Left colon (tissue), 2 donors: ENCODE data around the gene SPATA31E1. TPM values are rescaled to one million over a fixed set of nuclear protein-coding genes. Genes with fewer than 3 reads are reported as not detected.

ENCODE experiments used
- ATAC-seq: fragments of 200-7000 bp; cut with Tn5 transposase; one replicate; pipeline ENCODE4 v1.9.1; 2020; ENCODE audit warnings: mild to moderate bottlenecking, moderate library complexity
- DNase-seq, 2 donors: peaks; one replicate each; pipeline ENCODE4 v3.0.0-alpha.2; 2020
- intact Hi-C, 2 donors: fragments of 100-400 bp; cut with DNase I in 1 of 2; cut with micrococcal nuclease in 1 of 2; formaldehyde crosslinking; loops; one replicate each; pipeline versions ENCODE4 v1.11.2 to v1.14.0; 2022; cut with DNase I, micrococcal nuclease
- total RNA-seq, 2 donors: library from RNA; stranded (reverse); fragmentation: NEBNext Ultra II Directional; extraction: Animal tissue kit (Norgen Biotek cat#: 25700); gene quantifications; one replicate each; pipeline ENCODE4 v1.2.1, GENCODE V29; 2021
- donor health status: DM: no; HTN: no; CAD: no.
- donor health status: DM: yes; HTN: yes; CAD: no.

The SPATA31E1 gene
- total RNA-seq, 2 donors from 2014 or later: not detected

GRCh38 chr9:87861332-87861731 is 21.3 kb upstream of the SPATA31E1 start:
- intact Hi-C loops: no loop called here
- no peak for DNase-seq
- ATAC-seq: no peak

GRCh38 chr9:87862536-87863268 is 20.0 kb upstream of the SPATA31E1 start:
- intact Hi-C loops: no loop called here
- DNase-seq (no peak), ATAC-seq (no peak)

DNA sequence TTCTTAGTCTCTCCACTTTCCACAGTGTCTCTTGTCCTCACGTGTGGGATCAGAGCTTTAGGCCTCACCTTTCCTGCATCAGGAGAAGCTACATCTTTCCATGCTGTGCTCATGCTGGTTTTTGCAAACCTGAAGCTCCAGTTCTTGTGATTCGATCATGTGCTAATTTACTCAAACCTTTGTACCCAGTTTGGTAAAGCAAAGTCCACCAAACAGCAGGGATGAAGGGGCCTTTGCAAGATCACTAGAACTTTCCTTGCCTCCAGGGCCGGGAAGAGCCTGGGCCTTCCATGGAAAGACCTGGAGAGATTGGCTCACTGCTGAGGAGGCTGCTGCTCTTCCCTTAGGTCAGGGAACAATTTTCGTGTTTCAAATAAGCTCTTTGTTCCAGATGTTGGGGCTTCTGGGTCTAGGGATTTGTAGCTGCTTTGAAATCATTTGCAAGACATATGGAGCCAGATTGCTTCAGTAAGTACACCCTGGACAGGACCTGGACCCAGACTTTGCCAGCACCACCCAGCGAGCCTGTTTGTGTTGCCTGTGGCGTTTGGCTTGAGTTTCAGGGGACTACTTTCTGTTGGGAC is 18.7 kb upstream of the SPATA31E1 start:
- ATAC-seq (peak; percentile 17), DNase-seq (no peak)
- intact Hi-C loops: no loop called here

GRCh38 chr9:87864915-87865314 is 17.8 kb upstream of the SPATA31E1 start:
- intact Hi-C loops: no loop called here
- DNase-seq (no peak), ATAC-seq (no peak)

GRCh38 chr9:87865626-87866025 is 17.1 kb upstream of the SPATA31E1 start:
- DNase-seq (no peak), ATAC-seq (peak; percentile 92)
- intact Hi-C loops: no loop called here

- ATAC-seq: no peak
- DNase-seq: no peak
- intact Hi-C loops: no loop called here
These were observed 15.3 kb upstream of the SPATA31E1 start for GRCh38 chr9:87867391-87867790.

DNA sequence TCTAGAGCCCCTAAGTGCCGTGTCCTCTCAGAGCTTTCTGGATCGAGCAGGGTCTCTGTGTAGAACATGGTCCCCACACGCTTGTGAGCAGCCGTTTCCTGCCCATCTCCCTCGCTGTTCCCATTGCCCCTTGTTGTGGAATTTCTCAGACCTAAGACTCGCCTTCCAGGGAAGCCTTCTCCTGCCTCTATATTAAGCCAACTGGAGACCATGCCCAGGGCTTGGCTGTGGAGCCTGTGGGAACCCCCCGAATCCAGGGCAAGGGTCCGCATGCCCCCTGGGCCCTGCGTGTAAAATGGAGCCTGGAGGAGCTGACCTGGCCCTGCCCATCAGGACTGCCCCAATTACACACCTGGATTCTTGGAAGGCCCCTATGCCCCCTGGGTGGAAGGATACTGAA is 14.5 kb upstream of the SPATA31E1 start:
- intact Hi-C loops: no loop called here
- ATAC-seq: no peak
- no peak for DNase-seq

DNA sequence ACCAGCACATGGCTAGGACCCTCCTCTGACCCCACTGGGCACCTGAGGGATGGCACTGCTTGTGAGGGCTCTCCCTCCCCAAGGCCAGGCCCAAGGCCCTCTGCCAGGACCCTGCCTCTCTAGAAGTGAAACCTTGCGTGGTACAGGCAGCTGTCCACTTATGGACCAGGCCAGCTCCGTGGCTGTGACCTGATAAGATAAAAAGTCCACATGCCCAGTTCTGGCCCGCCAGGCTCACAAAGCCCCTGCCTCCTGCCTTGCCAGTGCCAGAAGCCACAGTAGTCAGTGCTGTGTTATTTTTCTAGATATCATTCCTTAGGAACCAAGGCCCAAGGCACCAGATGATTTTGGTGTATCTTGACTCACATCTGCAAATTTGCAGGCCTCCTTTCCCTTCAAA is 14.0 kb upstream of the SPATA31E1 start:
- ATAC-seq (no peak), DNase-seq (no peak)
- intact Hi-C loops: no loop called here

GRCh38 chr9:87869082-87869481 is 13.6 kb upstream of the SPATA31E1 start:
- intact Hi-C loops: no loop called here
- DNase-seq (no peak), ATAC-seq (no peak)

GRCh38 chr9:87871425-87872078 is 11.1 kb upstream of the SPATA31E1 start:
- DNase-seq (no peak), ATAC-seq (no peak)
- intact Hi-C loops: no loop called here

DNA sequence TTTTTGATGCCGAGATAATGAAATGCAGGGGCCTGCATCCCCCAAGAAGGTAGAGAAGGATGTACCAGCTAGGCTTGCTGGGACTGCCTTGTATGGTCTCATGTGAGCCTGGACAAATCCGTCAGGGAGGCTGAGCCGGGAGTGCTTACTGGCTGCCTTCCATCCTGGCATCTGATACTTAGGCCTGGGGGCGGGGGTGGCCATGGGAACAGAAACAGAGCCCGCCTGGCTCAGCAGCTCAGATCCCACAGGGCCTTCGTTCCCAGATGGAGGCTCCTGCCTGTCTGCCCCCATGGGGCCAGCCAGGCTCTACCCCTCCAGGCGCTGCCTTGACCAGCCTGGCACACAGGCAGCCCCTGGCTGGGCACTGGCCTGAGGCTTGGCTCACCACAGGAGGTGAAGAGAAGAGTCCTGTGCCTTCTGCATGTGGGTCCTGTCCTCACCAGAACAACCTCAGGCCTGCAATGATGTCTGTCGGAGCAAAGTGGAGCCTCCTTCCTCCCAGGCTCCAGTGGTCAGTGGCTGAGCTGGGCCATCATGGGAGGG is 10.5 kb upstream of the SPATA31E1 start:
- DNase-seq (peak in 1 of 2 donors; percentile 70), ATAC-seq (no peak)
- intact Hi-C loops: no loop called here

DNA sequence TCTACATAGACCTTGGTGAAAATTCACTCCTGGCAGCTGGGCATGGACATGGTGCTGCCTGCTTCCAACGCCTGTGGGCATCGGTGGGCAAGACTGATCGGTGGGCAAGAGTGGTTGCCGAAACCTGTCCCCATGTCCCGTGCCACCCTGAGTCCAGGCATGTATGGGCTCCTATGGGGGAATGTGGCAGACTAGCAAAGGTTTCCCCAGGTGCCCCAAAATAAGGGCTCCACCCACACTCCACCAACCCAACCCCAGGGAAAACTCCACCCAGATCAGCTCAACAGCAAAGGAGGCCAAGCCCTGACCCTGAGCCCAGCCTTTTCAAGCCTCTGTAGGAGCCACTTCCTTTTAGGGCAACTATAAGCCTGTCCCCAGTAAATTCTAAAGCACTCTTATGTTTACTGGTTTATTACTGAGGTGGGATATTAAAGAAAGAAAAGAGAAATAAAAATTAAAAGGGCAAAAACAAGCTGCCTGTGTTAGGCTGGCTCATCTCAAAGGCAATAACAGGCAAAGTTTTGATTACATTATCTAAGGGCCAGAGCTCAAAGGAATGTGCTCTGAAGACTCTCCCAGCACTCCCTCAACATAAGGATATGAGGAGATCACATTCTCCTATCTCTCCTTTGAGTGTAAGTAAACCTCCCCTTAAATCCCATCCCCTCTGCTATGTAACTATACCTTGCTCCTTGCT is 8.9 kb upstream of the SPATA31E1 start:
- DNase-seq: peak; percentile 31 to 53
- ATAC-seq: peak; percentile 86
- intact Hi-C loops: no loop called here

GRCh38 chr9:87874304-87874623 is 8.4 kb upstream of the SPATA31E1 start:
- DNase-seq: no peak
- no peak for ATAC-seq
- intact Hi-C loops: no loop called here

- intact Hi-C loops: no loop called here
- ATAC-seq: no peak
- DNase-seq: no peak
These were observed 7.6 kb upstream of the SPATA31E1 start for GRCh38 chr9:87875060-87875459.

DNA sequence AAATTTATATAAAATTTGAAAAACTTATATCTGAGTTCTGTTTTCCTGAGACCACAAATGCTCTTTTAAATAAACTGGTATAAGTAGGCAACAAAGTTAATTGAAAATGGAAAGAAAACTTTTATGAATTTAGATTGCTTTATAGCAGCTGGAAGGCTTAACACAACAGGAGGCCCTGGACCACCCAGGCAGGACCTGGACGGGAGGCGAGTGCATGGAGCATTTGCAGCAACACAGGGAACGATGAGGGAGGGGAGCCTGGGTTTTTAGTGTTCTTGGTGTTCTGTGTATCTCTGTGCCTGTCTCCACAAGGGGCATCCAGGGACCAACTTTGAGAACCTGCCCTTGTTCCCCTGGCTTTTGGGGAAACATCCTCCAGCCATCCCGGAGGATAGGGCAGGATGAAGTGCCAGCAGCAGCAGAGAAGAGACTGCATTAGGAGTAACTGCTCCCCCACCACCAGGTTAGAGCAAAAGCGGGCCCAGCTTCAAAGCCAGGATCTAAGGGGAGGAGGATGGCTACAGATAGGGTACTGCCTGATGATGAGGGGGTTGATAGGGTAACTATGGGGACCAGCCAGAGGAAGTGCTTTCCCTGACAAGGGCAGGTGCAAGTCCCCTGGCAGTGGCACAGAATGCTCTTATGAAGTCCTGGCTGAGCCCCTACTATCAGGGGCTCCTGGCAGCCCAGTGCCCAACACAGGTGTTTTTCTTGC is 6.7 kb upstream of the SPATA31E1 start:
- intact Hi-C loops: no loop called here
- DNase-seq (no peak), ATAC-seq (no peak)

GRCh38 chr9:87876708-87877107 is 6.0 kb upstream of the SPATA31E1 start:
- no peak for DNase-seq
- no peak for ATAC-seq
- intact Hi-C loops: no loop called here

- no peak for DNase-seq
- intact Hi-C loops: no loop called here
- ATAC-seq: peak; percentile 79
These were observed 3.6 kb upstream of the SPATA31E1 start for GRCh38 chr9:87878989-87879511.

GRCh38 chr9:87880116-87880515 is 2.6 kb upstream of the SPATA31E1 start:
- intact Hi-C loops: no loop called here
- DNase-seq: peak in 1 of 2 donors; percentile 3
- ATAC-seq: no peak

DNA sequence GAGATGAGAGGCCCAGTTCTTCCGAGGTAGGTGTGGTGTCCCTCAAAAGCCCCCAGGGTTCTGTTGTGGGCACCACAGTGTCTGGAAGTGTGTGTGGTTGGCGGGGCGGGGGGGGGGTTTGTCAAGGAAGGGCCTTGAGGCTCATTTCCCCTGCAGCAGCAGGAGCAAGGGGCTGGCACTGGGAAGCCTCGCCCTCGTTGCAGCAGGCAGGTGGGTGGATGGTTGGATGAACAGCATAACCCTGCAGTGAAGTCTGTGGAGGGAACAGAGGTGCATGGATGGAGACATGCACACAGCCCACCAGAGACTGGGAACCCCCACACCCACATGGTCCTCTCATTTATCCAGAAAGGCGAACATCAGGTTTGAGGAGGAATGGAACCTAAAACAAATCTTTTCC is 2.0 kb upstream of the SPATA31E1 start:
- DNase-seq (no peak), ATAC-seq (no peak)
- intact Hi-C loops: no loop called here
